Measurements from ENCODE around the gene MFSD1. TPM values are rescaled to one million over a fixed set of nuclear protein-coding genes. Genes with fewer than 3 reads are reported as not detected.

Gene MFSD1
- total RNA-seq, 2 experiments from 2014 or later = 4.8 to 5.7 TPM

- H3K27me3 Mint-ChIP-seq (ENCODE audit: low read depth) = no peaks in the 10 kb centered on the region
- H3K4me3 Mint-ChIP-seq = no peak overlapping the region
- H3K27ac Mint-ChIP-seq = no peak overlapping the region
- H3K4me1 Mint-ChIP-seq (ENCODE audit: low read depth) = no peaks in the 10 kb centered on the region
- intact Hi-C loops (cut with micrococcal nuclease) = no loop called here
- no peak for DNase-seq
- H3K9me3 Mint-ChIP-seq = no peaks in the 10 kb centered on the region
- H3K36me3 Mint-ChIP-seq (ENCODE audit: low read depth) = no peaks in the 10 kb centered on the region
- CTCF ChIA-PET = interaction anchor here (1.0 kb wide), 1 partner anchor 20 kb away, joined by 3 read pairs; no protein-coding TSS in a partner anchor
Measured at GRCh38 chr3:158770741-158771350, 31.0 kb upstream of the MFSD1 start.

GRCh38 chr3:158771577-158771976 is 30.3 kb upstream of the MFSD1 start:
- Mint-ChIP-seq H3K36me3 (ENCODE audit: low read depth) (no peaks in the 10 kb centered on the region), H3K27me3 (ENCODE audit: low read depth) (no peaks in the 10 kb centered on the region), H3K27ac (no peak overlapping the region), H3K4me3 (no peak overlapping the region), H3K4me1 (ENCODE audit: low read depth) (no peaks in the 10 kb centered on the region), H3K9me3 (no peaks in the 10 kb centered on the region)
- intact Hi-C loops (cut with micrococcal nuclease) = no loop called here
- CTCF ChIA-PET = interaction anchor here (1.0 kb wide), 1 partner anchor 20 kb away, joined by 3 read pairs; no protein-coding TSS in a partner anchor
- no peak for DNase-seq

- Mint-ChIP-seq H3K27ac (no peak overlapping the region), H3K4me1 (ENCODE audit: low read depth) (no peaks in the 10 kb centered on the region), H3K9me3 (no peaks in the 10 kb centered on the region), H3K36me3 (ENCODE audit: low read depth) (no peaks in the 10 kb centered on the region), H3K27me3 (ENCODE audit: low read depth) (no peaks in the 10 kb centered on the region), H3K4me3 (no peak overlapping the region)
- intact Hi-C loops (cut with micrococcal nuclease) = no loop called here
- CTCF ChIA-PET = no interaction called here
- no peak for DNase-seq
Measured at GRCh38 chr3:158771982-158772381, 29.9 kb upstream of the MFSD1 start.

- Mint-ChIP-seq H3K27ac (no peak overlapping the region), H3K27me3 (ENCODE audit: low read depth) (no peaks in the 10 kb centered on the region), H3K4me1 (ENCODE audit: low read depth) (no peaks in the 10 kb centered on the region), H3K36me3 (ENCODE audit: low read depth) (no peaks in the 10 kb centered on the region), H3K9me3 (no peaks in the 10 kb centered on the region), H3K4me3 (no peak overlapping the region)
- no peak for DNase-seq
- CTCF ChIA-PET = no interaction called here
- intact Hi-C loops (cut with micrococcal nuclease) = no loop called here
Measured at GRCh38 chr3:158773166-158773565, 28.7 kb upstream of the MFSD1 start.

GRCh38 chr3:158773845-158774830 is 27.7 kb upstream of the MFSD1 start:
- no peak overlapping the region for H3K27ac Mint-ChIP-seq
- CTCF ChIA-PET = interaction anchor here (0.6 kb wide), 1 partner anchor 21 kb away, joined by 3 read pairs; no protein-coding TSS in a partner anchor

GRCh38 chr3:158774965-158775364 is 26.9 kb upstream of the MFSD1 start:
- intact Hi-C loops (cut with micrococcal nuclease) = no loop called here
- Mint-ChIP-seq H3K27me3 (ENCODE audit: low read depth) (no peaks in the 10 kb centered on the region), H3K4me3 (no peak overlapping the region), H3K36me3 (ENCODE audit: low read depth) (no peaks in the 10 kb centered on the region), H3K9me3 (no peaks in the 10 kb centered on the region), H3K4me1 (ENCODE audit: low read depth) (no peaks in the 10 kb centered on the region), H3K27ac (no peak overlapping the region)
- CTCF ChIA-PET = interaction anchor here (0.7 kb wide), 1 partner anchor 83 kb away, joined by 3 read pairs; no protein-coding TSS in a partner anchor
- DNase-seq = no peak

More at GRCh38 chr3:158773845-158774830, 27.7 kb upstream of the MFSD1 start:
- no peaks in the 10 kb centered on the region for H3K9me3 Mint-ChIP-seq
- no peaks in the 10 kb centered on the region for H3K4me1 Mint-ChIP-seq (ENCODE audit: low read depth)
- intact Hi-C loops (cut with micrococcal nuclease) = no loop called here
- H3K27me3 Mint-ChIP-seq (ENCODE audit: low read depth) = no peaks in the 10 kb centered on the region
- no peak for DNase-seq
- H3K36me3 Mint-ChIP-seq (ENCODE audit: low read depth) = no peaks in the 10 kb centered on the region
- H3K4me3 Mint-ChIP-seq = no peak overlapping the region

- H3K9me3 Mint-ChIP-seq = no peaks in the 10 kb centered on the region
- H3K27me3 Mint-ChIP-seq (ENCODE audit: low read depth) = no peaks in the 10 kb centered on the region
- no peaks in the 10 kb centered on the region for H3K36me3 Mint-ChIP-seq (ENCODE audit: low read depth)
- CTCF ChIA-PET = interaction anchor here (0.7 kb wide), 1 partner anchor 84 kb away, joined by 3 read pairs; no protein-coding TSS in a partner anchor
- no peaks in the 10 kb centered on the region for H3K4me1 Mint-ChIP-seq (ENCODE audit: low read depth)
- intact Hi-C loops (cut with micrococcal nuclease) = no loop called here
- no peak overlapping the region for H3K4me3 Mint-ChIP-seq
- H3K27ac Mint-ChIP-seq = no peak overlapping the region
- no peak for DNase-seq
Measured at GRCh38 chr3:158775426-158776410, 26.1 kb upstream of the MFSD1 start.

GRCh38 chr3:158776531-158776930 is 25.3 kb upstream of the MFSD1 start:
- CTCF ChIA-PET = interaction anchor here (1.5 to 2.0 kb wide), 2 partner anchors 15 to 50 kb away, joined by 4 to 6 read pairs; no protein-coding TSS in a partner anchor
- Mint-ChIP-seq H3K9me3 (no peaks in the 10 kb centered on the region), H3K27ac (no peak overlapping the region), H3K27me3 (ENCODE audit: low read depth) (no peaks in the 10 kb centered on the region), H3K36me3 (ENCODE audit: low read depth) (no peaks in the 10 kb centered on the region), H3K4me1 (ENCODE audit: low read depth) (no peaks in the 10 kb centered on the region), H3K4me3 (no peak overlapping the region)
- intact Hi-C loops (cut with micrococcal nuclease) = no loop called here
- no peak for DNase-seq

- no peaks in the 10 kb centered on the region for H3K36me3 Mint-ChIP-seq (ENCODE audit: low read depth)
- CTCF ChIA-PET = interaction anchor here (1.5 to 2.0 kb wide), 2 partner anchors 14 to 51 kb away, joined by 4 to 6 read pairs; no protein-coding TSS in a partner anchor
- H3K4me1 Mint-ChIP-seq (ENCODE audit: low read depth) = no peaks in the 10 kb centered on the region
- no peaks in the 10 kb centered on the region for H3K9me3 Mint-ChIP-seq
- H3K27ac Mint-ChIP-seq = no peak overlapping the region
- H3K4me3 Mint-ChIP-seq = no peak overlapping the region
- no peak for DNase-seq
- H3K27me3 Mint-ChIP-seq (ENCODE audit: low read depth) = no peaks in the 10 kb centered on the region
- intact Hi-C loops (cut with micrococcal nuclease) = no loop called here
Measured at GRCh38 chr3:158777161-158777873, 24.5 kb upstream of the MFSD1 start.

- Mint-ChIP-seq H3K4me3 (no peak overlapping the region), H3K27me3 (ENCODE audit: low read depth) (no peaks in the 10 kb centered on the region), H3K9me3 (no peaks in the 10 kb centered on the region), H3K36me3 (ENCODE audit: low read depth) (no peaks in the 10 kb centered on the region), H3K27ac (no peak overlapping the region), H3K4me1 (ENCODE audit: low read depth) (no peaks in the 10 kb centered on the region)
- DNase-seq = no peak
- CTCF ChIA-PET = interaction anchor here (0.7 to 1.5 kb wide), 3 partner anchors 15 to 122 kb away, joined by 3 to 8 read pairs (median 3); no protein-coding TSS in a partner anchor
- intact Hi-C loops (cut with micrococcal nuclease) = no loop called here
Measured at GRCh38 chr3:158780766-158781165, 21.1 kb upstream of the MFSD1 start.

- H3K36me3 Mint-ChIP-seq (ENCODE audit: low read depth) = no peaks in the 10 kb centered on the region
- H3K9me3 Mint-ChIP-seq = no peaks in the 10 kb centered on the region
- no peak overlapping the region for H3K27ac Mint-ChIP-seq
- CTCF ChIA-PET = interaction anchor here (0.7 to 1.5 kb wide), 2 partner anchors 15 to 53 kb away, joined by 3 to 8 read pairs; no protein-coding TSS in a partner anchor
- H3K4me1 Mint-ChIP-seq (ENCODE audit: low read depth) = no peaks in the 10 kb centered on the region
- intact Hi-C loops (cut with micrococcal nuclease) = no loop called here
- DNase-seq = no peak
- no peaks in the 10 kb centered on the region for H3K27me3 Mint-ChIP-seq (ENCODE audit: low read depth)
- no peak overlapping the region for H3K4me3 Mint-ChIP-seq
Measured at GRCh38 chr3:158781191-158781590, 20.7 kb upstream of the MFSD1 start.

All from activated naive CD4-positive, alpha-beta T cell treated with anti-CD3 and anti-CD28 coated beads for 36 hours (primary cell).